Large intestine (tissue), 3 donors: ENCODE measurements around the gene CLUH. TPM values are rescaled to one million over a fixed set of nuclear protein-coding genes. Genes with fewer than 3 reads are reported as not detected.

Source experiments
- DNase-seq, 2 donors: peaks; one replicate each; pipeline versions ENCODE4 v3.0.0 to v3.0.0-alpha.2; 2013
- H3K27ac ChIP-seq: one replicate; pipeline ENCODE4 v1.5.1; 2013; ENCODE audit warnings: low read length
- H3K27me3 ChIP-seq: 2 replicates; pipeline ENCODE4 v1.6.1; 2013; ENCODE audit warnings: low read length; ENCODE audit not compliant: control insufficient read depth, insufficient read depth
- H3K36me3 ChIP-seq: 2 replicates; pipeline ENCODE4 v1.6.1; 2013; ENCODE audit warnings: low read length; ENCODE audit not compliant: control insufficient read depth, insufficient read depth
- H3K4me1 ChIP-seq: one replicate; pipeline ENCODE4 v1.6.1; 2013; ENCODE audit warnings: low read length; ENCODE audit not compliant: control insufficient read depth, insufficient read depth
- H3K4me3 ChIP-seq: one replicate; pipeline ENCODE4 v1.5.1; 2013; ENCODE audit warnings: low read length
- H3K9me3 ChIP-seq: one replicate; pipeline ENCODE4 v1.6.1; 2013; ENCODE audit warnings: mild to moderate bottlenecking, low read depth, low read length, moderate library complexity; ENCODE audit not compliant: control insufficient read depth
- WGBS: methylation state at CpG from one replicate; pipeline ENCODE4 v1.1.5; 2013; ENCODE audit warnings: low lambda C conversion rate; ENCODE audit not compliant: insufficient coverage; 5-methylcytosine and 5-hydroxymethylcytosine counted together
- polyA plus RNA-seq: library from polyadenylated mRNA; unstranded; fragments of 120-200 nt; gene quantifications from one replicate; pipeline ENCODE4 v1.2.1, GENCODE V29; 2013

Gene CLUH
- polyA plus RNA-seq, 1 donor, result 85.5 TPM

- Histone ChIP-seq H3K36me3 (peaks cover 24% of the 10 kb centered on the region), H3K4me1 (peaks cover 42% of the 10 kb centered on the region), H3K9me3 (no peaks in the 10 kb centered on the region), H3K27me3 (no peaks in the 10 kb centered on the region), H3K27ac (peak overlapping the region; percentile 93), H3K4me3 (peak overlapping the region; percentile 80)
- no CpG with 5 or more reads among the region's 10 CpGs for WGBS
- peak in 1 of 2 donors; percentile 67 for DNase-seq
Observed at GRCh38 chr17:2709183-2709661, 2.3 kb downstream of the CLUH start.

GRCh38 chr17:2708585-2709182, 2.9 kb downstream of the CLUH start:
- no peak for DNase-seq
- Histone ChIP-seq H3K27me3 (no peaks in the 10 kb centered on the region), H3K4me3 (peak overlapping the region; percentile 80), H3K36me3 (peaks cover 30% of the 10 kb centered on the region), H3K9me3 (no peaks in the 10 kb centered on the region), H3K27ac (peak overlapping the region; percentile 93), H3K4me1 (peaks cover 42% of the 10 kb centered on the region)
- WGBS, result no CpG with 5 or more reads among the region's 21 CpGs

DNA sequence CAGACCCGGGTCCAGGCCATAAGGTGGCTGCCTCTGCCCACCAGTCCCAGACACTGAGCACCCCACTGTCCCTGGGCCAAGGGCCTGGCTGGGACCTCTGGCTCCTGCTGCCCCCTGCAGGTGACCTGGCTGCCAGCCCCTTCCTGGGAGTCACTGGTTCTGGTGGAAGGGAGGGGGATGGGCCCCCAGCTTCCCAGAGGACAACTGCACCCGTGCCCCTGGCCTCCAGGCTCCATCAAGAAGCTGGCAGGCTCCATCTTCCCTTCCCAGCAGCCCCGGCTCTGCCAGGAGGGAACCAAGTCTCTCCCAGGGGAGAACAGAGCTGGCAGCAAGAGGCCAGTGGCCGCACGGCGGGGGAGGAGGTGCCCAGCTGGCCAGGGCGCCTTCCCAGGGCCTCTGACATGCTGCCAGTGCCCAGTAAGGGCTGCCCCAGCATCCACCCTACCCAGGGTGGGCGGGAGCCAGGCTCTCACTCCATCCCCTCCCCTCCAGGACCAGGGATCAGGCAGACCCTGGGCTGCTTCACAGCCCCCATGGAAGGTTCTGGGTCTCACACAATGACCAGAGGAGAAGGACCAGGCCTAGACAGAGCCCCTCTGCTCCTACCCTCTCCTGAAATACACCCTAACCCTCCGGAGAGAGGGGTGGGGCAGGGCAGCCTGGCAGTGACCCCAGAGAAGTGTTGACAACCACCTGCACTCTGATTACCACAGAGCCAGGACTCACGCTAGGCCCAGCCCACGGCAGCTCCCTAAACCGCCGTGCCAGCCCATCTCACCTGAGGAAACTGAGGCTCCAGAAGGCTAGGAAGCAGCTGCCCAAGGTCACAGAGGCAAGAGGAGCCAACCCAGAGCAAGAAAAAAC, 3.6 kb downstream of the CLUH start:
- Histone ChIP-seq H3K4me3 (peak overlapping the region; percentile 80), H3K36me3 (peaks cover 37% of the 10 kb centered on the region), H3K9me3 (no peaks in the 10 kb centered on the region), H3K27me3 (no peaks in the 10 kb centered on the region), H3K4me1 (peaks cover 42% of the 10 kb centered on the region), H3K27ac (no peak overlapping the region)
- DNase-seq, result no peak
- no CpG with 5 or more reads among the region's 13 CpGs for WGBS

DNA sequence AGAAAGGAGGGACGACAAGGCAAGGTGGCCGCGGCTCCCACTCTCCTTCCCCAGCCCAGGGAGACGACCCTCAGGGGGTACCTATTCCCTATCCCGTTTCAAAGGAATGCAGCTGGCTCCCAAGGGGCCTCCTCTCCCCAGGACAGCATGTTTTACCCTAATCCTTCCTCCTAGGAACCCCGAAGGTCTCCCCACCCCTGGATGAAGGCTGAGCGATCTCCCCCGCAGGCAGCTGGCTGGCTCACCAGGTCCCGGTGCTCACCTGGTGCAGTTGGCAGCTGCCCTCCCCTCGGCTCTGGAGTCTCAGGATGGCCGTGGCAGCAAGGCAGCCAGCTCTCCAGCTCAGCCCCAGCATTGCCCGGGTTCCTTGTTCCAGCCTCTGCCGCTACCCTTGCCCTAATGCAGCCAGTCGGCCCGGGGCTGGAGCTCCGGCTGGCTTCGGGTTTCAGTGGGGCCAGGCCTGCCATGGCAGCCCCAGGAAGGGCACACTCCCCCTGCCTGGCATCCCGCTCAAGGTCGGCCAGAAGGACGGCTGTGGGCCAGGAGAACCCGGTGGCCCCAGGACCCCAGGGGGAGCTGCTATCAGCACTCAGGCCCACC, 4.6 kb downstream of the CLUH start:
- no peak for DNase-seq
- H3K27ac ChIP-seq, result no peak overlapping the region
- no peak overlapping the region for H3K4me3 ChIP-seq
- WGBS, result no CpG with 5 or more reads among the region's 21 CpGs
- peaks cover 45% of the 10 kb centered on the region for H3K36me3 ChIP-seq
- no peaks in the 10 kb centered on the region for H3K27me3 ChIP-seq
- peaks cover 36% of the 10 kb centered on the region for H3K4me1 ChIP-seq
- no peaks in the 10 kb centered on the region for H3K9me3 ChIP-seq

- H3K36me3 ChIP-seq, result peaks cover 53% of the 10 kb centered on the region
- H3K4me1 ChIP-seq, result peaks cover 35% of the 10 kb centered on the region
Observed at GRCh38 chr17:2705888-2706795, 5.4 kb downstream of the CLUH start.

GRCh38 chr17:2705263-2705662, 6.3 kb downstream of the CLUH start:
- Histone ChIP-seq H3K27me3 (no peaks in the 10 kb centered on the region), H3K36me3 (peaks cover 62% of the 10 kb centered on the region), H3K9me3 (no peaks in the 10 kb centered on the region), H3K4me1 (peaks cover 33% of the 10 kb centered on the region), H3K4me3 (no peak overlapping the region), H3K27ac (no peak overlapping the region)
- no peak for DNase-seq
- WGBS, result no CpG with 5 or more reads among the region's 7 CpGs

More at GRCh38 chr17:2705888-2706795, 5.4 kb downstream of the CLUH start:
- no CpG with 5 or more reads among the region's 25 CpGs for WGBS
- H3K27ac ChIP-seq, result no peak overlapping the region
- no peak overlapping the region for H3K4me3 ChIP-seq
- no peaks in the 10 kb centered on the region for H3K27me3 ChIP-seq
- DNase-seq, result no peak
- H3K9me3 ChIP-seq, result no peaks in the 10 kb centered on the region

DNA sequence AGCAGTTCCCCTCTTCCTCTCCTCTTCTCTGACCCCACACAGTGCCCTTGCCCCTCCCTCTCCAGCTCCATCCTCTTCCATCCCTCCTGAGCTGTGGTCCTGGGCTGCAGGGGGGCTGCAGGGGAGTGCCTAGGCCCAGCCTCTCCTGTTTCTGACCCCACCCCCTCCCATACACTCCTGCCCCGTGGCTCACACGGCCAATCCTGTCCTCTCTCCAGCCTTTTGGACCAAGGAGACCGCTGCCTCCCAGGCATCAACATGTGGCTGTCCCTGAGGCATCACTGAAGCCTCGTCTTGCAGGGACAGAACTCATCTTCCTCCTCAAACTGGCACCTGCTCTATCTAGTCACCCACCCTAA, 6.7 kb downstream of the CLUH start:
- no peak for DNase-seq
- H3K4me1 ChIP-seq, result peaks cover 29% of the 10 kb centered on the region
- WGBS, result no CpG with 5 or more reads among the region's 4 CpGs

GRCh38 chr17:2704031-2704889, 7.3 kb downstream of the CLUH start:
- WGBS, result no CpG with 5 or more reads among the region's 38 CpGs
- DNase-seq, result no peak
- no peak overlapping the region for H3K4me3 ChIP-seq
- H3K27me3 ChIP-seq, result no peaks in the 10 kb centered on the region
- peaks cover 70% of the 10 kb centered on the region for H3K36me3 ChIP-seq
- H3K27ac ChIP-seq, result no peak overlapping the region
- peaks cover 23% of the 10 kb centered on the region for H3K4me1 ChIP-seq
- no peaks in the 10 kb centered on the region for H3K9me3 ChIP-seq

More for the DNA sequence above, 6.7 kb downstream of the CLUH start:
- Histone ChIP-seq H3K27me3 (no peaks in the 10 kb centered on the region), H3K4me3 (no peak overlapping the region), H3K27ac (no peak overlapping the region), H3K36me3 (peaks cover 66% of the 10 kb centered on the region), H3K9me3 (no peaks in the 10 kb centered on the region)

DNA sequence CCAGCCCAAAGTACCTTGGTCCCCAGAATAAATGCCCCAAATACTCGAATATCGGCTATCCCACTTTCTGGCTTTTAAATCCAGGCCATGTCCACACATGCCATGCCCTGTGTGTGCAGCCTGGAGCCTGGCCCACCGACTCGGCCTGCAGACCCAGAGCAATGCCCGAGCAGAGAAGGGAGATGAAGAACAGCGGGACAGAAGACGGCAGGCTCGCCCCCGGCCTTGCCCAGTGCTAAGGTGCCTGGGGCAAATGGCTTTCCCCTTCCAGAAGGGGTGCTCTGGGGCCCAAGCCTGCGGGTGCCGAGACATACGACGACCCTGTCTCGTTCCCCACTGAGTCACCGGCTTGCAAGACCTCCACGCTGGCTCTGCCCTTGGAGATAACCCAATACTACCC, 8.0 kb downstream of the CLUH start:
- DNase-seq, result no peak
- H3K36me3 ChIP-seq, result peaks cover 77% of the 10 kb centered on the region
- no CpG with 5 or more reads among the region's 16 CpGs for WGBS

More for the DNA sequence above, 8.0 kb downstream of the CLUH start:
- Histone ChIP-seq H3K9me3 (peaks cover 1% of the 10 kb centered on the region), H3K27ac (no peak overlapping the region), H3K4me1 (peaks cover 17% of the 10 kb centered on the region), H3K27me3 (no peaks in the 10 kb centered on the region), H3K4me3 (no peak overlapping the region)
